CD4-positive, alpha-beta T cell treated with Interferon gamma for 1 hour (primary cell): ENCODE measurements around the gene PCDHGA11.
"Not testable (repeated sequence)": the region's sequence is repeated elsewhere in the genome, so short reads cannot be mapped to it uniquely, and the experiment has no call there.

Experiments
- DNase-seq: peaks from one replicate; pipeline ENCODE4 v3.0.0-alpha.2; 2020

Gene PCDHGA11

DNA sequence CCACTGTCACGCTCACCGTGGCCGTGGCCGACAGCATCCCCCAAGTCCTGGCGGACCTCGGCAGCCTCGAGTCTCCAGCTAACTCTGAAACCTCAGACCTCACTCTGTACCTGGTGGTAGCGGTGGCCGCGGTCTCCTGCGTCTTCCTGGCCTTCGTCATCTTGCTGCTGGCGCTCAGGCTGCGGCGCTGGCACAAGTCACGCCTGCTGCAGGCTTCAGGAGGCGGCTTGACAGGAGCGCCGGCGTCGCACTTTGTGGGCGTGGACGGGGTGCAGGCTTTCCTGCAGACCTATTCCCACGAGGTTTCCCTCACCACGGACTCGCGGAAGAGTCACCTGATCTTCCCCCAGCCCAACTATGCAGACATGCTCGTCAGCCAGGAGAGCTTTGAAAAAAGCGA lies 11.9 kb downstream of the PCDHGA11 start:
- DNase-seq, result not testable (repeated sequence)

GRCh38 chr5:141434006-141434405 lies 13.2 kb downstream of the PCDHGA11 start:
- no peak for DNase-seq

- DNase-seq, result no peak
These were observed 16.4 kb downstream of the PCDHGA11 start for GRCh38 chr5:141437221-141437620.

- DNase-seq, result no peak
These were observed 18.7 kb downstream of the PCDHGA11 start for GRCh38 chr5:141439411-141440141.

DNA sequence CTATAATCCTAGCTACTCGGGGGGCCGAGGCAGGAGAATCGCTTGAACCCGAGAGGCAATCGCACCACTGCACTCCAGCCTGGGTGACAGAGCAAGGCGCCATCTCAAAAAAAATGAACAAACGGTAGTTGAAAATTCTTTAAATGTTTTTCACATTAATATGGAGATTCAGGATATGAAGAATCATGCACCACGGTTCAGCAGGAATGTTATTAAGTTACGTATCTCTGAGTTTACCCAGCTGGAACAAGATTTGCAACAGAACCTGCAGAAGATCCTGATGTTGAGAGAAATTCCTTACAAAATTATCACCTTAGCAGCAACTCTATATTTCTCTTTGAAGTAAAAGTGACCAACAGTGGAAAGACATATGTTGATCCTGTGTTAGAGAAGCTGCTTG lies 19.5 kb downstream of the PCDHGA11 start:
- DNase-seq, result no peak

GRCh38 chr5:141441571-141442170 lies 20.8 kb downstream of the PCDHGA11 start:
- no peak for DNase-seq

DNA sequence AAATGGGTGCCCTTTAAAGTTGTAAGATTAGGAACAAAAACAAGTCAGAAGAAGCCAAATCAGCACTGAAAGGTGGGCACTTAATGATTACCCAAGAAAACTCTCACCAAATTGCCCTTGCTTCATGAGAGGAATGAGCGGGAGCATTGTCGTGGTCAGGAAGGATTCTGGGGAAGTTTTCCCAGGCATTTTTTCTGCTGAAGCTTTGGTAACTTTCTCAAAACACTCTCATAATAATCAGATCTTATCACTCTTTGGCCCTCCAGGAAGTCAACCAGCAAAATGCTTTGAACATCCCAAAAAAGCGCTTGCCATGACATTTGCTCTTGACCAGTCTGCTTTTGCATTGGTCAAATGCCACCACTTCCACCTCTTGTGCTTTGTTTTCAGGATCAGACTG lies 44.5 kb downstream of the PCDHGA11 start:
- DNase-seq, result no peak
